Fibroblast of lung (primary cell): ENCODE measurements around the gene USPL1.

Experiments used
- EZH2 ChIP-seq: IDR thresholded peaks from 2 replicates; pipeline ENCODE4 v1.5.1; 2012; ENCODE audit warnings: low read length, control low read depth, mild to moderate bottlenecking; ENCODE audit errors: missing control alignments
- TF ChIP-seq, protein P1 (sequence below), 2 donors: IDR thresholded peaks in 1 of 2; conservative IDR thresholded peaks in 1 of 2; 1 replicate in 1 of 2; 2 replicates in 1 of 2; pipeline ENCODE4 v1.5.1; 2011 to 2012; ENCODE audit warnings: low read length in 2 of 2, control low read depth in 1 of 2, inconsistent platforms in 1 of 2, low read depth in 1 of 2, mild to moderate bottlenecking in 1 of 2

GRCh38 chr13:30664689-30665275 is 47.1 kb downstream of the USPL1 start:
- TF ChIP-seq, protein P1, sequence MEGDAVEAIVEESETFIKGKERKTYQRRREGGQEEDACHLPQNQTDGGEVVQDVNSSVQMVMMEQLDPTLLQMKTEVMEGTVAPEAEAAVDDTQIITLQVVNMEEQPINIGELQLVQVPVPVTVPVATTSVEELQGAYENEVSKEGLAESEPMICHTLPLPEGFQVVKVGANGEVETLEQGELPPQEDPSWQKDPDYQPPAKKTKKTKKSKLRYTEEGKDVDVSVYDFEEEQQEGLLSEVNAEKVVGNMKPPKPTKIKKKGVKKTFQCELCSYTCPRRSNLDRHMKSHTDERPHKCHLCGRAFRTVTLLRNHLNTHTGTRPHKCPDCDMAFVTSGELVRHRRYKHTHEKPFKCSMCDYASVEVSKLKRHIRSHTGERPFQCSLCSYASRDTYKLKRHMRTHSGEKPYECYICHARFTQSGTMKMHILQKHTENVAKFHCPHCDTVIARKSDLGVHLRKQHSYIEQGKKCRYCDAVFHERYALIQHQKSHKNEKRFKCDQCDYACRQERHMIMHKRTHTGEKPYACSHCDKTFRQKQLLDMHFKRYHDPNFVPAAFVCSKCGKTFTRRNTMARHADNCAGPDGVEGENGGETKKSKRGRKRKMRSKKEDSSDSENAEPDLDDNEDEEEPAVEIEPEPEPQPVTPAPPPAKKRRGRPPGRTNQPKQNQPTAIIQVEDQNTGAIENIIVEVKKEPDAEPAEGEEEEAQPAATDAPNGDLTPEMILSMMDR (conservative IDR thresholded peaks at IDR 0.05 in 1 of 2, IDR thresholded peaks at IDR 0.05 in 1 of 2; ENCODE audit: low read depth in 1 of 2, low read length in 2 of 2) = no peak
- TF ChIP-seq EZH2 = no peak
